ENCODE data around the gene GET4. TPM values are rescaled to one million over a fixed set of nuclear protein-coding genes. Genes with fewer than 3 reads are reported as not detected.

GET4 gene
- polyA plus RNA-seq, 1 experiment = 21.7 TPM

DNA sequence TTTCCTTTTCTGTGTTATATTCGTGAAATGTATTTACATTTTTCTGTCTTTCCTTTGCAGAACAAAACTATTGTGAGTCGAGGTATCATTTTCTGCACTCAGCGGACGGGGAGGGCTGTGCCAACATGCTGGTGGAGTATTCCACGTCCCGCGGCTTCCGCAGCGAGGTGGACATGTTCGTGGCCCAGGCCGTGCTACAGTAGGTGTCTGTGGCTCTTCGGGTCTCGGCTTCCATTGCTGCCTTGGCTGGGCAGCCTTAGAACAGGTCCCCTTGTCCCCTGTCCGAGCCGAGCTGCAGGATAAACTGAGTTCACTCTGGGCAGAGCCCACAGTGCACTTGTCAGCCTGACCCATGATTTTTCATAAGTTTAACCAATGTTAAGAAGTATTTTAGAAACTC lies 14.5 kb downstream of the GET4 start:
- Histone ChIP-seq H3K27me3 (ENCODE audit: control insufficient read depth, insufficient read depth, low read length) (no peaks in the 10 kb centered on the region), H3K4me3 (ENCODE audit: low read depth, low read length) (no peak overlapping the region), H3K36me3 (ENCODE audit: control insufficient read depth, insufficient read depth, low read length) (peaks cover 40% of the 10 kb centered on the region)
- ChIA-PET CTCF (interaction anchor here (1.4 kb wide), 1 partner anchor 14 kb away, joined by 3 read pairs; the partner anchor contains the start of gene GET4), POLR2A (no interaction called here)
- TF ChIP-seq, protein P1, sequence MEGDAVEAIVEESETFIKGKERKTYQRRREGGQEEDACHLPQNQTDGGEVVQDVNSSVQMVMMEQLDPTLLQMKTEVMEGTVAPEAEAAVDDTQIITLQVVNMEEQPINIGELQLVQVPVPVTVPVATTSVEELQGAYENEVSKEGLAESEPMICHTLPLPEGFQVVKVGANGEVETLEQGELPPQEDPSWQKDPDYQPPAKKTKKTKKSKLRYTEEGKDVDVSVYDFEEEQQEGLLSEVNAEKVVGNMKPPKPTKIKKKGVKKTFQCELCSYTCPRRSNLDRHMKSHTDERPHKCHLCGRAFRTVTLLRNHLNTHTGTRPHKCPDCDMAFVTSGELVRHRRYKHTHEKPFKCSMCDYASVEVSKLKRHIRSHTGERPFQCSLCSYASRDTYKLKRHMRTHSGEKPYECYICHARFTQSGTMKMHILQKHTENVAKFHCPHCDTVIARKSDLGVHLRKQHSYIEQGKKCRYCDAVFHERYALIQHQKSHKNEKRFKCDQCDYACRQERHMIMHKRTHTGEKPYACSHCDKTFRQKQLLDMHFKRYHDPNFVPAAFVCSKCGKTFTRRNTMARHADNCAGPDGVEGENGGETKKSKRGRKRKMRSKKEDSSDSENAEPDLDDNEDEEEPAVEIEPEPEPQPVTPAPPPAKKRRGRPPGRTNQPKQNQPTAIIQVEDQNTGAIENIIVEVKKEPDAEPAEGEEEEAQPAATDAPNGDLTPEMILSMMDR (IDR thresholded peaks at IDR 0.05; ENCODE audit: insufficient read depth, low read depth, low read length) = no peak
- no peak for DNase-seq (ENCODE audit: low read depth)

DNA sequence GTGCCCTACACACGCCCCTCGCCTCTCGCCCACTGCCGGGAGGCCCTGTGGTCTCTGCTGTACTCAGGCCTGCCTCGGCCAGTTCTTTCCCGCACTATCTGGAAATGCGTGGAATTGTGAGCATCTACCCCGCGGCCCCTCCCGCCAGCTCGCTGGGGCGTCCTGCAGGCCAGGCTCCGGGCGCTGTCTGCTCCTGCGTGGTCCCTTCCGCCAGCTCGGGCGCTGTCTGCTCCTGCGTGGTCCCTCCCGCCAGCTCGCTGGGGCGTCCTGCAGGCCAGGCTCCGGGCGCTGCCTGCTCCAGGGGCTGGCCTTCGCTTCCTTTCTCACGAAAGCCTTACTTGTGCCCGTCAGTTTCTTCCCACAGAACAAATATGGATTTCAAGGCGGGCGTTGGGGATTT lies 14.9 kb downstream of the GET4 start:
- peaks cover 40% of the 10 kb centered on the region for H3K36me3 ChIP-seq (ENCODE audit: control insufficient read depth, insufficient read depth, low read length)
- TF ChIP-seq, protein P1 (IDR thresholded peaks at IDR 0.05; ENCODE audit: insufficient read depth, low read depth, low read length) = no peak
- H3K27me3 ChIP-seq (ENCODE audit: control insufficient read depth, insufficient read depth, low read length) = no peaks in the 10 kb centered on the region
- no peak for DNase-seq (ENCODE audit: low read depth)
- POLR2A ChIA-PET = no interaction called here
- CTCF ChIA-PET = interaction anchor here (1.4 kb wide), 1 partner anchor 15 kb away, joined by 3 read pairs; the partner anchor contains the start of gene GET4
- no peak overlapping the region for H3K4me3 ChIP-seq (ENCODE audit: low read depth, low read length)

GRCh38 chr7:891805-892204 lies 15.5 kb downstream of the GET4 start:
- ChIA-PET CTCF (no interaction called here), POLR2A (no interaction called here)
- H3K4me3 ChIP-seq (ENCODE audit: low read depth, low read length) = no peak overlapping the region
- DNase-seq (ENCODE audit: low read depth) = no peak
- TF ChIP-seq, protein P1 (IDR thresholded peaks at IDR 0.05; ENCODE audit: insufficient read depth, low read depth, low read length) = no peak
- H3K36me3 ChIP-seq (ENCODE audit: control insufficient read depth, insufficient read depth, low read length) = peaks cover 38% of the 10 kb centered on the region
- H3K27me3 ChIP-seq (ENCODE audit: control insufficient read depth, insufficient read depth, low read length) = no peaks in the 10 kb centered on the region

DNA sequence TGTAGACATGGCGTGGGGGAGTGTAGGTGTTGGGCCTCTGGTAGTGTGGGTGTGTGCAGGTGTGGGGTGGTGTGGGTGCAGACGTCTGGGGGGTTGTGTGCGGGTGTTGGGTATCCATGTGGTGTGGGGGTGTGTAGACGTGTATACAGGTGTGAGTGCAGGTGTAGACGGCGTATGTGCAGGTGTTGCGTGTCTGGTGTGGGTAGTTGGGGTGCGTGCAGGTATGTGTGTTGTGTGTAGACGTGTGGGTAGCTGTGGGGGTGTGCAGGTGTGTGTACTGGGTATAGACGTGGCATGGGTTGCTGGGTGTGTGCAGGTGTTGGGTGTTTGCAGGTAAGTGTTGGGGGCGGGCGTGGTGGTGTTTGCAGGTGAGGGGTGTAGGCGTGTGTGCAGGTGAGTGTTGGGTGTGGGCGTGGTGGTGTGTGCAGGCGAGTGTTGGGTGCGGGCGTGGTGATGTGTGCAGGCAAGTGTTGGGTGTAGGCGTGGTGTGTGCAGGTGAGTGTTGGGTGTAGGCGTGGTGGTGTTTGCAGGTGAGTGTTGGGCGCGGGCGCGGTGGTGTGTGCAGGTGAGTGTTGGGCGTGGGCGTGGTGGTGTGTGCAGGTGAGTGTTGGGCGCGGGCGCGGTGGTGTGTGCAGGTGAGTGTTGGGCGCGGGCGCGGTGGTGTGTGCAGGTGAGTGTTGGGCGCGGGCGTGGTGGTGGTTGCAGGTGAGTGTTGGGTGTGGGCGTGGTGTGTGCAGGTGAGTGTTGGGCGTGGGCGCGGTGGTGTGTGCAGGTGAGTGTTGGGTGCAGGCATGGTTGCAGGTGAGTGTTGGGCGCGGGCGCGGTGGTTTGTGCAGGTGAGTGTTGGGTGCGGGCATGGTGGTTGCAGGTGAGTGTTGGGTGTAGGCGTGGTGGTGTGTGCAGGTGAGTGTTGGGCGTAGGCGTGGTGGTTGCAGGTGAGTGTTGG lies 16.6 kb downstream of the GET4 start:
- CTCF ChIA-PET = no interaction called here
- no peaks in the 10 kb centered on the region for H3K27me3 ChIP-seq (ENCODE audit: control insufficient read depth, insufficient read depth, low read length)
- no peak for DNase-seq (ENCODE audit: low read depth)
- H3K4me3 ChIP-seq (ENCODE audit: low read depth, low read length) = no peak overlapping the region
- TF ChIP-seq, protein P1 (IDR thresholded peaks at IDR 0.05; ENCODE audit: insufficient read depth, low read depth, low read length) = no peak
- POLR2A ChIA-PET = no interaction called here
- peaks cover 33% of the 10 kb centered on the region for H3K36me3 ChIP-seq (ENCODE audit: control insufficient read depth, insufficient read depth, low read length)

- TF ChIP-seq, protein P1 (IDR thresholded peaks at IDR 0.05; ENCODE audit: insufficient read depth, low read depth, low read length) = no peak
- ChIA-PET POLR2A (no interaction called here), CTCF (no interaction called here)
- DNase-seq (ENCODE audit: low read depth) = no peak
- no peak overlapping the region for H3K4me3 ChIP-seq (ENCODE audit: low read depth, low read length)
- H3K27me3 ChIP-seq (ENCODE audit: control insufficient read depth, insufficient read depth, low read length) = no peaks in the 10 kb centered on the region
- peaks cover 30% of the 10 kb centered on the region for H3K36me3 ChIP-seq (ENCODE audit: control insufficient read depth, insufficient read depth, low read length)
These were observed 17.3 kb downstream of the GET4 start for GRCh38 chr7:893686-894085.

Measured in BJ (cell line).